ENCODE measurements around the gene FGFR1OP2.

GRCh38 chr12:27014085-27014858 is 76.0 kb downstream of the FGFR1OP2 start, which contains the start of gene TM7SF3:
- TF ChIP-seq CTCF (IDR thresholded peaks at IDR 0.05) = peak; percentile 52 to 99 (median 86)
- TF ChIP-seq POLR2A (IDR thresholded peaks at IDR 0.05) = peak in 1 of 2 donors; percentile 59

Data from adrenal gland (tissue), 5 donors.